Mesendoderm (in vitro differentiated cells): ENCODE measurements around the gene HNRNPH1.

Experiments used
- DNase-seq: peaks from one replicate; pipeline ENCODE4 v3.0.0; 2013
- H2AK5ac ChIP-seq: 2 replicates; pipeline ENCODE4 v1.6.1; 2013; ENCODE audit warnings: low read length, inconsistent platforms
- H2BK120ac ChIP-seq: 2 replicates; pipeline ENCODE4 v1.6.1; 2013; ENCODE audit warnings: low read depth, mild to moderate bottlenecking, low read length, moderate library complexity, mixed read lengths
- H2BK15ac ChIP-seq: replicated peaks from 2 replicates; pipeline ENCODE4 v1.6.1; 2013; ENCODE audit warnings: low read depth, mild to moderate bottlenecking, moderate library complexity
- H2BK5ac ChIP-seq: 2 replicates; pipeline ENCODE4 v1.6.1; 2013; ENCODE audit warnings: low read length, inconsistent platforms
- H3K18ac ChIP-seq: 2 replicates; pipeline ENCODE4 v1.6.1; 2013; ENCODE audit warnings: mild to moderate bottlenecking, low read length, mixed read lengths
- H3K23ac ChIP-seq: one replicate; pipeline ENCODE4 v1.6.1; 2013; ENCODE audit warnings: low read length
- H3K27ac ChIP-seq: 2 replicates; pipeline ENCODE4 v1.5.1; 2013; ENCODE audit warnings: low read depth, mild to moderate bottlenecking, inconsistent platforms, low read length, moderate library complexity
- H3K27me3 ChIP-seq: 2 replicates; pipeline ENCODE4 v1.6.1; 2013; ENCODE audit warnings: low read length, control low read depth, mild to moderate bottlenecking, inconsistent platforms; ENCODE audit not compliant: insufficient read depth, poor library complexity
- H3K36me3 ChIP-seq: 2 replicates; pipeline ENCODE4 v1.6.1; 2013; ENCODE audit warnings: low read length, inconsistent platforms; ENCODE audit not compliant: control insufficient read depth, insufficient read depth
- H3K4ac ChIP-seq: one replicate; pipeline ENCODE4 v1.6.1; 2013; ENCODE audit warnings: low read depth, mild to moderate bottlenecking, low read length, moderate library complexity
- H3K4me1 ChIP-seq: 2 replicates; pipeline ENCODE4 v1.6.1; 2013; ENCODE audit warnings: low read depth, low read length, inconsistent platforms; ENCODE audit not compliant: control insufficient read depth
- H3K4me2 ChIP-seq: 2 replicates; pipeline ENCODE4 v1.6.1; 2013; ENCODE audit warnings: low read length
- H3K4me3 ChIP-seq: 2 replicates; pipeline ENCODE4 v1.5.1; 2013; ENCODE audit warnings: mild to moderate bottlenecking, low read length
- H3K56ac ChIP-seq: one replicate; pipeline ENCODE4 v1.6.1; 2013; ENCODE audit warnings: low read length
- H3K79me1 ChIP-seq: 2 replicates; pipeline ENCODE4 v1.6.1; 2013; ENCODE audit warnings: low read length, inconsistent platforms
- H3K79me2 ChIP-seq: 2 replicates; pipeline ENCODE4 v1.6.1; 2013; ENCODE audit warnings: mild to moderate bottlenecking, low read length; ENCODE audit not compliant: control insufficient read depth, insufficient read depth
- H3K9ac ChIP-seq: 2 replicates; pipeline ENCODE4 v1.6.1; 2013; ENCODE audit warnings: low read length, inconsistent platforms
- H4K5ac ChIP-seq: one replicate; pipeline ENCODE4 v1.6.1; 2013; ENCODE audit warnings: low read length
- H4K8ac ChIP-seq: one replicate; pipeline ENCODE4 v1.6.1; 2013; ENCODE audit warnings: low read depth, mild to moderate bottlenecking, control low read depth, low read length, moderate library complexity
- WGBS: extraction: QIAGEN DNeasy Blood & Tissue Kit; methylation state at CpG from one replicate; pipeline ENCODE4 v1.1.7; 2013; ENCODE audit warnings: low lambda C conversion rate, missing lambda C conversion rate; ENCODE audit not compliant: insufficient coverage; ENCODE audit errors: extremely low coverage; 5-methylcytosine and 5-hydroxymethylcytosine counted together

Gene HNRNPH1

GRCh38 chr5:179595916-179596315 lies 27.6 kb downstream of the HNRNPH1 start:
- no CpG with 5 or more reads among the region's 6 CpGs for WGBS
- Histone ChIP-seq H4K5ac (no peak overlapping the region), H3K79me2 (no peaks in the 10 kb centered on the region), H3K79me1 (no peaks in the 10 kb centered on the region), H3K23ac (no peak overlapping the region), H3K27me3 (peaks cover 2% of the 10 kb centered on the region), H3K4me1 (no peaks in the 10 kb centered on the region), H2BK15ac (no peak overlapping the region), H3K4me3 (no peak overlapping the region), H4K8ac (no peak overlapping the region), H3K4me2 (no peak overlapping the region), H3K9ac (no peak overlapping the region), H2AK5ac (no peak overlapping the region), H3K4ac (no peak overlapping the region), H2BK120ac (no peak overlapping the region), H2BK5ac (no peak overlapping the region), H3K36me3 (peaks cover 18% of the 10 kb centered on the region), H3K18ac (no peak overlapping the region), H3K56ac (no peak overlapping the region), H3K27ac (no peak overlapping the region)
- DNase-seq, result no peak

- Histone ChIP-seq H3K36me3 (peaks cover 15% of the 10 kb centered on the region), H3K27ac (no peak overlapping the region), H2AK5ac (no peak overlapping the region), H3K4me2 (no peak overlapping the region), H3K23ac (no peak overlapping the region), H2BK5ac (no peak overlapping the region), H3K56ac (no peak overlapping the region), H3K79me2 (no peaks in the 10 kb centered on the region), H3K79me1 (no peaks in the 10 kb centered on the region), H2BK120ac (no peak overlapping the region), H3K27me3 (no peaks in the 10 kb centered on the region), H3K4ac (no peak overlapping the region), H4K5ac (no peak overlapping the region), H3K9ac (no peak overlapping the region), H3K4me1 (no peaks in the 10 kb centered on the region), H4K8ac (no peak overlapping the region), H3K18ac (no peak overlapping the region), H3K4me3 (no peak overlapping the region), H2BK15ac (no peak overlapping the region)
- DNase-seq, result no peak
- no CpG with 5 or more reads among the region's 3 CpGs for WGBS
These were observed 35.3 kb downstream of the HNRNPH1 start for GRCh38 chr5:179588166-179588565.

- Histone ChIP-seq H2BK15ac (no peak overlapping the region), H4K5ac (no peak overlapping the region), H3K4me3 (no peak overlapping the region), H3K79me1 (no peaks in the 10 kb centered on the region), H3K18ac (no peak overlapping the region), H3K4ac (no peak overlapping the region), H3K4me2 (no peak overlapping the region), H3K27ac (no peak overlapping the region), H2AK5ac (no peak overlapping the region), H3K36me3 (peaks cover 11% of the 10 kb centered on the region), H4K8ac (no peak overlapping the region), H3K27me3 (no peaks in the 10 kb centered on the region), H3K9ac (no peak overlapping the region), H3K4me1 (no peaks in the 10 kb centered on the region), H3K56ac (no peak overlapping the region), H3K23ac (no peak overlapping the region), H2BK5ac (no peak overlapping the region), H2BK120ac (no peak overlapping the region), H3K79me2 (no peaks in the 10 kb centered on the region)
- no CpG with 5 or more reads among the region's 9 CpGs for WGBS
- DNase-seq, result no peak
These were observed 37.5 kb downstream of the HNRNPH1 start for GRCh38 chr5:179585941-179586401.

GRCh38 chr5:179577286-179577960 lies 46.0 kb downstream of the HNRNPH1 start:
- H4K8ac ChIP-seq, result no peak overlapping the region
- H2BK5ac ChIP-seq, result no peak overlapping the region
- no peak overlapping the region for H3K9ac ChIP-seq
- no peak overlapping the region for H3K18ac ChIP-seq
- H3K4me1 ChIP-seq, result no peaks in the 10 kb centered on the region
- no peak for DNase-seq
- no peak overlapping the region for H3K4ac ChIP-seq
- H2AK5ac ChIP-seq, result no peak overlapping the region
- H3K23ac ChIP-seq, result no peak overlapping the region
- H3K27me3 ChIP-seq, result no peaks in the 10 kb centered on the region
- peaks cover 9% of the 10 kb centered on the region for H3K36me3 ChIP-seq
- no peaks in the 10 kb centered on the region for H3K79me1 ChIP-seq
- H2BK120ac ChIP-seq, result no peak overlapping the region
- WGBS, result no CpG with 5 or more reads among the region's 42 CpGs
- H4K5ac ChIP-seq, result no peak overlapping the region
- H2BK15ac ChIP-seq, result no peak overlapping the region
- no peak overlapping the region for H3K4me3 ChIP-seq
- no peak overlapping the region for H3K56ac ChIP-seq
- H3K27ac ChIP-seq, result no peak overlapping the region
- no peaks in the 10 kb centered on the region for H3K79me2 ChIP-seq
- no peak overlapping the region for H3K4me2 ChIP-seq

GRCh38 chr5:179572386-179572785 lies 51.1 kb downstream of the HNRNPH1 start:
- Histone ChIP-seq H3K27ac (no peak overlapping the region), H4K5ac (no peak overlapping the region), H3K56ac (no peak overlapping the region), H3K4me3 (no peak overlapping the region), H3K23ac (no peak overlapping the region), H3K4me2 (no peak overlapping the region), H3K36me3 (peaks cover 15% of the 10 kb centered on the region), H3K4me1 (no peaks in the 10 kb centered on the region), H2BK120ac (no peak overlapping the region), H2BK5ac (no peak overlapping the region), H2AK5ac (no peak overlapping the region), H3K79me2 (no peaks in the 10 kb centered on the region), H3K9ac (no peak overlapping the region), H3K18ac (no peak overlapping the region), H3K4ac (no peak overlapping the region), H3K27me3 (no peaks in the 10 kb centered on the region), H3K79me1 (no peaks in the 10 kb centered on the region), H2BK15ac (no peak overlapping the region), H4K8ac (no peak overlapping the region)
- WGBS, result no CpG with 5 or more reads among the region's 8 CpGs
- DNase-seq, result no peak

GRCh38 chr5:179568721-179569120 lies 54.8 kb downstream of the HNRNPH1 start:
- Histone ChIP-seq H3K4me1 (no peaks in the 10 kb centered on the region), H4K5ac (no peak overlapping the region), H4K8ac (no peak overlapping the region), H2BK120ac (no peak overlapping the region), H3K4ac (no peak overlapping the region), H2AK5ac (no peak overlapping the region), H3K36me3 (peaks cover 12% of the 10 kb centered on the region), H3K27ac (no peak overlapping the region), H2BK15ac (no peak overlapping the region), H3K9ac (no peak overlapping the region), H3K27me3 (no peaks in the 10 kb centered on the region), H3K79me1 (no peaks in the 10 kb centered on the region), H3K23ac (no peak overlapping the region), H3K4me3 (no peak overlapping the region), H3K18ac (no peak overlapping the region), H2BK5ac (no peak overlapping the region), H3K56ac (no peak overlapping the region), H3K79me2 (no peaks in the 10 kb centered on the region), H3K4me2 (no peak overlapping the region)
- DNase-seq, result no peak
- no CpG with 5 or more reads among the region's 7 CpGs for WGBS
